Measurements from ENCODE around the gene NDEL1. TPM values are rescaled to one million over a fixed set of nuclear protein-coding genes. Genes with fewer than 3 reads are reported as not detected.

The NDEL1 gene
- total and polyA plus RNA-seq, 2 donors (not counting 3 experiments of a cell fraction or from before 2014, with no cell fraction given), result 60.0 to 87.4 TPM

DNA sequence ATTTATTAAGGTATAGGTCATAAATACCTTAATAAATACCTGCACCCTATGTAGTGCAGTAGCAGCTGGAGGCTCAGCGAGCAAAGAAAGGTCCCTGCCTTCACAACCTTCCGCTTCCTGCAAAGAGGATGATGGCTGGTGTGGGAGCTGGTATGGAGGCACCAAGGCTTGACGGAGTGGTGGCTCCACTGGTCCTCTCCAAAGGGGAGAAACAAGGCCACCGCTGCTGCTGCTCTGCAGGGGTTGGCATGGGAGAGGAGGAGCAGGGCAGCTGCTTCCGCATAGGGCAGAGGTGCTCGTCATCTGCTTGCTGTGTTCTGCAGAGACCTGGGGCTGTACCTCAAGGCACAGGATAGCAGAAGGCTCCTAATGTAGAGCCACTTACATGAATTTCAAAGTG lies 52.8 kb downstream of the NDEL1 start:
- CTCF ChIA-PET, result interaction anchor here (0.9 to 1.5 kb wide), 5 partner anchors 8 to 297 kb away, joined by 3 to 4 read pairs (median 3); partner anchors contain the start of gene MYH10
- intact Hi-C loops (cut with micrococcal nuclease), result no loop called here

More for the DNA sequence above, 52.8 kb downstream of the NDEL1 start:
- Histone ChIP-seq H3K27ac (ENCODE audit: insufficient read depth, low read depth, low read length) (no peak overlapping the region), H4K20me1 (replicated peaks; ENCODE audit: control insufficient read depth, extremely low read depth, insufficient read depth, low read length) (no peaks in the 10 kb centered on the region), H2AFZ (ENCODE audit: low read depth, low read length) (no peak overlapping the region), H3K9me1 (replicated peaks; ENCODE audit: control insufficient read depth, extremely low read depth, insufficient read depth, low read length) (no peaks in the 10 kb centered on the region), H3K4me1 (ENCODE audit: control insufficient read depth, extremely low read depth, insufficient read depth, low read length) (no peaks in the 10 kb centered on the region), H3K79me2 (ENCODE audit: control insufficient read depth, insufficient read depth, low read length) (no peaks in the 10 kb centered on the region), H3K36me3 (ENCODE audit: control insufficient read depth in 2 of 2, extremely low read depth in 1 of 2, insufficient read depth in 2 of 2, low read length in 2 of 2) (peaks cover 20 to 61% of the 10 kb centered on the region in 2 experiments), H3K9me3 (replicated peaks; ENCODE audit: control insufficient read depth, insufficient read depth, low read length) (no peaks in the 10 kb centered on the region), H3K27me3 (ENCODE audit: control insufficient read depth in 2 of 2, insufficient read depth in 2 of 2, low read length in 2 of 2) (no peaks in the 10 kb centered on the region), H3K4me3 (replicated peaks in 1 of 3; ENCODE audit: insufficient read depth in 1 of 3, low read depth in 1 of 3, low read length in 3 of 3) (no peak overlapping the region), H3K4me2 (ENCODE audit: insufficient read depth, low read length) (no peak overlapping the region), H3K9ac (replicated peaks; ENCODE audit: extremely low read depth, insufficient read depth, low read length) (no peak overlapping the region)
- dilution Hi-C loops (cut with MboI; ENCODE audit: extremely low pct_ligation_motif_present, low sequenced_read_pairs), result no loop called here
- TF ChIP-seq, protein P1, sequence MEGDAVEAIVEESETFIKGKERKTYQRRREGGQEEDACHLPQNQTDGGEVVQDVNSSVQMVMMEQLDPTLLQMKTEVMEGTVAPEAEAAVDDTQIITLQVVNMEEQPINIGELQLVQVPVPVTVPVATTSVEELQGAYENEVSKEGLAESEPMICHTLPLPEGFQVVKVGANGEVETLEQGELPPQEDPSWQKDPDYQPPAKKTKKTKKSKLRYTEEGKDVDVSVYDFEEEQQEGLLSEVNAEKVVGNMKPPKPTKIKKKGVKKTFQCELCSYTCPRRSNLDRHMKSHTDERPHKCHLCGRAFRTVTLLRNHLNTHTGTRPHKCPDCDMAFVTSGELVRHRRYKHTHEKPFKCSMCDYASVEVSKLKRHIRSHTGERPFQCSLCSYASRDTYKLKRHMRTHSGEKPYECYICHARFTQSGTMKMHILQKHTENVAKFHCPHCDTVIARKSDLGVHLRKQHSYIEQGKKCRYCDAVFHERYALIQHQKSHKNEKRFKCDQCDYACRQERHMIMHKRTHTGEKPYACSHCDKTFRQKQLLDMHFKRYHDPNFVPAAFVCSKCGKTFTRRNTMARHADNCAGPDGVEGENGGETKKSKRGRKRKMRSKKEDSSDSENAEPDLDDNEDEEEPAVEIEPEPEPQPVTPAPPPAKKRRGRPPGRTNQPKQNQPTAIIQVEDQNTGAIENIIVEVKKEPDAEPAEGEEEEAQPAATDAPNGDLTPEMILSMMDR (IDR thresholded peaks at IDR 0.05; ENCODE audit: extremely low read depth in 1 of 2, insufficient read depth in 1 of 2, low read depth in 1 of 2, low read length in 2 of 2), result no peak
- TF ChIP-seq POLR2AphosphoS5 (IDR thresholded peaks at IDR 0.05; ENCODE audit: insufficient read depth, low read depth, low read length) (no peak), FOS (IDR thresholded peaks at IDR 0.05; ENCODE audit: borderline replicate concordance, insufficient read depth, low read length) (no peak), GATA2 (IDR thresholded peaks at IDR 0.05; ENCODE audit: insufficient read depth, insufficient read length, low read depth, low read length) (no peak), POLR2A (IDR thresholded peaks at IDR 0.05; ENCODE audit: low read depth, low read length) (no peak), EZH2 (IDR thresholded peaks at IDR 0.05; ENCODE audit: borderline replicate concordance, low read depth, low read length, severe bottlenecking) (no peak), MYC (IDR thresholded peaks at IDR 0.05; ENCODE audit: low read depth, low read length) (no peak), JUN (IDR thresholded peaks at IDR 0.05; ENCODE audit: borderline replicate concordance, insufficient read depth, insufficient read length, low read depth) (no peak)
- TF ChIP-seq, protein P2, sequence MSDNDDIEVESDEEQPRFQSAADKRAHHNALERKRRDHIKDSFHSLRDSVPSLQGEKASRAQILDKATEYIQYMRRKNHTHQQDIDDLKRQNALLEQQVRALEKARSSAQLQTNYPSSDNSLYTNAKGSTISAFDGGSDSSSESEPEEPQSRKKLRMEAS (IDR thresholded peaks at IDR 0.05; ENCODE audit: insufficient read depth, insufficient read length), result no peak
- DNase-seq (ENCODE audit: low read depth, low spot score), result no peak
- FAIRE-seq, result no peak
- no TSS peak for BruUV-seq (replicated peaks)
- POLR2A ChIA-PET, result no interaction called here
